LNCAP (cell line): Measurements from ENCODE around the gene CIBAR2.

Source experiments
- TF ChIP-seq, protein P1 (sequence below): fragments of 450-650 bp; IDR thresholded peaks from 2 replicates; pipeline ENCODE4 v1.5.1; 2017; ENCODE audit warnings: mild to moderate bottlenecking

The CIBAR2 gene

GRCh38 chr16:85051683-85052082, 60.6 kb downstream of the CIBAR2 start:
- TF ChIP-seq, protein P1, sequence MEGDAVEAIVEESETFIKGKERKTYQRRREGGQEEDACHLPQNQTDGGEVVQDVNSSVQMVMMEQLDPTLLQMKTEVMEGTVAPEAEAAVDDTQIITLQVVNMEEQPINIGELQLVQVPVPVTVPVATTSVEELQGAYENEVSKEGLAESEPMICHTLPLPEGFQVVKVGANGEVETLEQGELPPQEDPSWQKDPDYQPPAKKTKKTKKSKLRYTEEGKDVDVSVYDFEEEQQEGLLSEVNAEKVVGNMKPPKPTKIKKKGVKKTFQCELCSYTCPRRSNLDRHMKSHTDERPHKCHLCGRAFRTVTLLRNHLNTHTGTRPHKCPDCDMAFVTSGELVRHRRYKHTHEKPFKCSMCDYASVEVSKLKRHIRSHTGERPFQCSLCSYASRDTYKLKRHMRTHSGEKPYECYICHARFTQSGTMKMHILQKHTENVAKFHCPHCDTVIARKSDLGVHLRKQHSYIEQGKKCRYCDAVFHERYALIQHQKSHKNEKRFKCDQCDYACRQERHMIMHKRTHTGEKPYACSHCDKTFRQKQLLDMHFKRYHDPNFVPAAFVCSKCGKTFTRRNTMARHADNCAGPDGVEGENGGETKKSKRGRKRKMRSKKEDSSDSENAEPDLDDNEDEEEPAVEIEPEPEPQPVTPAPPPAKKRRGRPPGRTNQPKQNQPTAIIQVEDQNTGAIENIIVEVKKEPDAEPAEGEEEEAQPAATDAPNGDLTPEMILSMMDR: no peak

GRCh38 chr16:85051067-85051581, 61.1 kb downstream of the CIBAR2 start:
- TF ChIP-seq, protein P1: no peak

GRCh38 chr16:85049706-85050305, 62.5 kb downstream of the CIBAR2 start:
- TF ChIP-seq, protein P1: no peak

DNA sequence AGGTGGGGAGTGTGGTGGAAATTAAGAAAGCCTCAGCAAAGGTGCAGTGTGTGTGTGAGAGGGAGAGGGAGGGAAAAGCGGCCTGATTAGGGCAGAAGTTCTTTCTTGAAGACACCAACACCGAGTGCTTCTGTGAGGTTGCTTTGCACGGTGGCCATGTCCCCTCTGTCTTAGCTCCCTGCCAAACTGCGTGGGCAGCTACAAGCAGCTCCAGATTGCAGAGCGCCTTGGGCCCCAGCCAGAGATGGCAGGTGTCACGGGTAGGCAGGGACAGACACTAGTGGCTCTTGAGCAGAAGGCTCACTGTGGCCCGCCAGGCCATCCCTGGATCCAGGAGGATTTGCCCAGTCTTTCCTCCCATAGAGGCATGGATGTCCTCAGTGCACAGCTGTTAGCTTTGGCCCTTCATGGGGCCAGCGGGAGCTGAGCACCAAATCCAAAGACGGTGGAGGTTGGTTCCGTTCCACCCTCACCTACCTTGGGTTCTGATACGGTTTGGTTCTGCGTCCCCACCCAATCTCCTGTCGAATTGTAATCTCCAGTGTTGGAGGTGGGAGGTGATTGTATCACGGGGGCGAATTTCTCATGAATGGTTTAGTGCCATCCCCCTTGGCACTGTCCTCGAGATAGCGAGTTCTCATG, 63.2 kb downstream of the CIBAR2 start:
- TF ChIP-seq, protein P1: no peak
